NCI-H2227 treated with DMSO at 0.1 percent for 48 hours (cell line): ENCODE results near the gene TEX29.

Source experiments
- DNase-seq: peaks from one replicate; lab custom pipeline; 2025; lab: John Stamatoyannopoulos, UW

Gene TEX29

GRCh38 chr13:111390522-111391270 is 70.3 kb downstream of the TEX29 start:
- no peak for DNase-seq

GRCh38 chr13:111392486-111392885 is 72.0 kb downstream of the TEX29 start:
- no peak for DNase-seq

GRCh38 chr13:111393221-111393790 is 72.9 kb downstream of the TEX29 start:
- DNase-seq: no peak
